HEK293 (cell line): ENCODE measurements around the gene COL5A1.

Source experiments
- BCL11A ChIP-seq: fragments of 450-650 bp; formaldehyde crosslinking; IDR thresholded peaks from 2 replicates; pipeline ENCODE4 v1.5.1; 2016; ENCODE audit warnings: low read depth, missing biosample characterization, missing genetic modification characterization
- GLIS2 ChIP-seq: fragments of 450-650 bp; formaldehyde crosslinking; IDR thresholded peaks from 2 replicates; pipeline ENCODE4 v1.5.1; 2016; ENCODE audit warnings: missing biosample characterization, missing genetic modification characterization
- ZFP37 ChIP-seq: fragments of 450-650 bp; formaldehyde crosslinking; IDR thresholded peaks from 2 replicates; pipeline ENCODE4 v1.5.1; 2016; ENCODE audit warnings: missing biosample characterization, missing genetic modification characterization
- ZNF174 ChIP-seq: fragments of 450-650 bp; formaldehyde crosslinking; IDR thresholded peaks from 2 replicates; pipeline ENCODE4 v1.5.0; 2017; ENCODE audit warnings: missing biosample characterization, mild to moderate bottlenecking, missing genetic modification characterization
- ZNF571 ChIP-seq: fragments of 450-650 bp; formaldehyde crosslinking; IDR thresholded peaks from 2 replicates; pipeline ENCODE4 v1.5.0; 2017; ENCODE audit warnings: missing biosample characterization, missing genetic modification characterization
- ZNF785 ChIP-seq: fragments of 450-650 bp; formaldehyde crosslinking; IDR thresholded peaks from 2 replicates; pipeline ENCODE4 v1.5.1; 2016; ENCODE audit warnings: missing biosample characterization, missing genetic modification characterization

GRCh38 chr9:134827559-134827958 is 186.0 kb downstream of the COL5A1 start:
- TF ChIP-seq ZNF785 (tag by site-specific recombination) (no peak), ZNF174 (tag by site-specific recombination) (no peak), ZNF571 (tag by site-specific recombination) (no peak), GLIS2 (no peak), BCL11A (tag by site-specific recombination) (no peak), ZFP37 (tag by site-specific recombination) (no peak)
